COLO829 (cell line): ENCODE measurements around the gene TMEM198.

Experiments
- DNase-seq: peaks from one replicate; pipeline ENCODE4 v3.0.0; 2012; ENCODE audit warnings: low spot score

Gene TMEM198

DNA sequence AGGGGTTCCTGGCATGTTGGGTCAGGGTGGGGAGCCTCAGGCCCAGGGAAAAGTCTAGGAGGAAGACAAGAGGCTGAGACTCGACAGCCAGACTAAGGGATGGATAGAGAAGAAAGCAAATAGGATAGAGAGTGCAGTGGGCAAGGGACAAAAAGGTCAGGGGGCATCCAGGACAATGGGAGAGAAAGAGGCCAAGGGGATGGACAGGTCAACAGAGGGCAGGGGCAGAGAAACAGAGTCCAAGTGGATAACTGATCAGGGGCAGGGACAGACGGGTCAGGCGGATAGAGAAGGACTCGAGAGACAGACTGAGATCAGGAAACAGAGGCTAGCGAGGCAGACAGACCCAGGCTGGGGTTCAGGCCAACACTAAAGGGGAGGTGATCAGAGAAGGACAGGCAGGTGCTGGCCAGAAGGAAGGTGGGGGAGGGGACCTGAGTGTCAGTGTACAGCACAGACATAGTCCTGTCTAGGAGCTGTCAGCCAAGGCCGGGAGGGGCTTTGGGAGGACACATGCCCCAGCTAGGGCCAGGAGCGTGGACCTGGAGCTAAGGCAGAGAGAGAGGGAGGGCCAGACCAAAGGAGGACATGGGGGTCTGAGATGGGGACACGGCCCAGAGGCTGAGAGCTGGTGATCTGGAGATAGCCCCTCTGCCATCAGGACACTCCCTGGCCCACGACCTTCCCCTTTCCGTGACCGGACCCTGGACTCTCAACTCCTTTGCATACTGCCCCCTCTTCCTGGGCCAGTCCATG is 17.3 kb upstream of the TMEM198 start:
- no peak for DNase-seq

DNA sequence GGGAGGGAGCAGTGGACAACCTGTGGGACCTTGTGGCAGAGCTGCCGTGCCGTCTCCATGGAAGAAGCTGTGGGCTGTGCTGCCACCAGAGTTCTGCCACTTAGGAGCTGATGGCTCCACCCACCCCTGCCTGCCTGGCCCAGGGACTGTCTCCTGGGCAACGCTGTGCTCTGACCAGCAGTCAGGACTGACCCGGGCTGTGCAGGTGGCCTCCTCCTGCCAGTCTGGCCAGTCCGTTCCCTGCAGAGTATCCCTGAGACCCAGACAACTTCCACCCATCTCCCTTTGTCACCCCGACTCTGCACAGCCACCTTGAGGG is 16.8 kb upstream of the TMEM198 start:
- no peak for DNase-seq

DNA sequence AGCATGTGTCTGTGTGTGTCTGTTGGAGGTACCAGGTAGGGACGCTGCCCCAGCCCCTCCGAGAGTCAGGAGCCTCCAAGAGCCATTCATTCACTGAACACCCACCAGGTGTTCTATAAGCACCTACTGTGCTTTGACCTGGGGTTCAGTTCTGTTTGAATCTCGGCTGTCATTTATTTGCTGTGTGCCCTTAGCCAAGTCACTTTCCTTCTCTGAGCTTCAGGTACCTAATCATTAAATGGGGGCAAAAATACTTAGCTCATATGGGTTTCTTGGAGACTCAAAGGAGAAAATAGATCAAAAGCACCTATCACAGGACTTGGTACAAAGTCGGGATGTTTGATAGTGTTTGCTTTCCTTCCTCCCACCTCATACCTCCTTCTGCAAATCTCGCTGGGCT is 16.4 kb upstream of the TMEM198 start:
- DNase-seq: no peak

DNA sequence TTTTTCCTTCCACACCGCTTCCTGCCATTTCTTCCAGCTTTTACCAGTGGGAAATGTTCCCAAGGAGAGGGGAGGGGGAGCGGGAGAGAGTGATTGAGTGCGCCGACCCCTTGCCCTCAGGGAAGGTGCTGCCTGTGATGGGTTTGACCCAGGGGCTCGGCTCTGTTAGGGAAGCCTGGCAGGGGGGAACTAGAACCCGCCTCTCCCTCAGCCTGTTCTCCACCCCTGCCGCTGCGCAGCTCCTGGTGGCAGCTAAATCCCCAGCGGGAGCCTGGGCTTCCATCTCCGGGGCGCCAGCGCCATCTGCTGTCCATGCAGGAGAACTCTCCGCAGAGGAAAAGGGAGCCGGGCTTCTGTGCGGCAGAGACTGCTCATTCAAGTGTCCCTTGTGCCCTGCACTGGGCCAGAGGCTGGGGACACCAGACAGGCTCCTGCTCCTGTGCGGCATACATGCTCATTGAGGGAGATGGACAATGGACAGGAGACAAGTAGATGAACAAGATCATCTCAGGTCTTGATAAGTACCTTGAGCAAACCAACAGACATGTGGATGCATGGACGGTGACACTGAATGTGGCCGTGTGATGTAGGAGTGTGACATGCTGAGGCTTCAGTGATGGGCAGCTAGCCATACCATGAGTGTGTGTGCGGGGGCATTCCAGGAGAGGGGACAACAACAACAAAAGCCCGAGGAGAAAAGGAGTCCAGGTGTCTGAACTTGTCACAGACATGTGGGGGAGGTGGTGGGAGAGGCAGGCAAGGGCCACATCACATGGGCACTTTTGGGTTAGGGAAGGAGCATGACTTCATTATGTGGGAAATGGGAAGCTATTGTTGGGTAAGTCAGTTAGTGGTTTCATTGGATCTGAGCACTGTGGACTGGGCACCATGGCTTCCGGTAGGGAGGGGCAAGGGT is 13.5 kb upstream of the TMEM198 start:
- peak; percentile 84 for DNase-seq

DNA sequence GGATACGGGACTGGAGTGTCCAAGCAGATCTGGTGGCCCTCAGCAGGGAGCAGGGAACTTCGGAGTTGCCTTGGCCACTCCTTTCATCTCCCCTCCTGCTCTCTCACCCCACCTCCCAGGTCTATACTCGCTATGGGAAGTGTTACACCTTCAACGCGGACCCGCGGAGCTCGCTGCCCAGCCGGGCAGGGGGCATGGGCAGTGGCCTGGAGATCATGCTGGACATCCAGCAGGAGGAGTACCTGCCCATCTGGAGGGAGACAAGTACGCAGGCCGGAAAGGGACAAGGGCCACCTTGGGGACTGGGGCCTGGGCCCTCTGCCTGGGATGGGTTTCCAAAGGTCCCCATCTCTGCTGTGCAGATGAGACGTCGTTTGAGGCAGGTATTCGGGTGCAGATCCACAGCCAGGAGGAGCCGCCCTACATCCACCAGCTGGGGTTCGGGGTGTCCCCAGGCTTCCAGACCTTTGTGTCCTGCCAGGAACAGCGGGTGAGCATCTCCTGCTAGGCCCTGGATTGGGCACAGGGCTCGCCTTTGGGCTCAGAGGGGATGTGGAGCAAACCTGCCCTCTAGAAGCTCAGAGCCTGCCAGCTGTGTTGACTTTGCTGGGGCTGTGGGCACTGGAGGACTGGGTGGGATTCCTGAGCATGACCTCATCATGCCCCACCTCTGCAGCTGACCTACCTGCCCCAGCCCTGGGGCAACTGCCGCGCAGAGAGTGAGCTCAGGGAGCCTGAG is 12.0 kb upstream of the TMEM198 start:
- DNase-seq: no peak

DNA sequence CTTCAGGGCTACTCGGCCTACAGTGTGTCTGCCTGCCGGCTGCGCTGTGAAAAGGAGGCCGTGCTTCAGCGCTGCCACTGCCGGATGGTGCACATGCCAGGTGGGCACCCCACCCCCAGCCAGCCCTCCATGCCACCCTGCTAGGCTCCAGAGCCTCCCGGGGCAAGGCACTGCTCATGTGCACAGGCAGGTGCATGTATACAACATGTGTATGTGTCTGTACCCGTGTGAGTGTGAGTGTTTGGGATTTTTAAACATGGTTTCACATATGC is 11.5 kb upstream of the TMEM198 start:
- DNase-seq: no peak

DNA sequence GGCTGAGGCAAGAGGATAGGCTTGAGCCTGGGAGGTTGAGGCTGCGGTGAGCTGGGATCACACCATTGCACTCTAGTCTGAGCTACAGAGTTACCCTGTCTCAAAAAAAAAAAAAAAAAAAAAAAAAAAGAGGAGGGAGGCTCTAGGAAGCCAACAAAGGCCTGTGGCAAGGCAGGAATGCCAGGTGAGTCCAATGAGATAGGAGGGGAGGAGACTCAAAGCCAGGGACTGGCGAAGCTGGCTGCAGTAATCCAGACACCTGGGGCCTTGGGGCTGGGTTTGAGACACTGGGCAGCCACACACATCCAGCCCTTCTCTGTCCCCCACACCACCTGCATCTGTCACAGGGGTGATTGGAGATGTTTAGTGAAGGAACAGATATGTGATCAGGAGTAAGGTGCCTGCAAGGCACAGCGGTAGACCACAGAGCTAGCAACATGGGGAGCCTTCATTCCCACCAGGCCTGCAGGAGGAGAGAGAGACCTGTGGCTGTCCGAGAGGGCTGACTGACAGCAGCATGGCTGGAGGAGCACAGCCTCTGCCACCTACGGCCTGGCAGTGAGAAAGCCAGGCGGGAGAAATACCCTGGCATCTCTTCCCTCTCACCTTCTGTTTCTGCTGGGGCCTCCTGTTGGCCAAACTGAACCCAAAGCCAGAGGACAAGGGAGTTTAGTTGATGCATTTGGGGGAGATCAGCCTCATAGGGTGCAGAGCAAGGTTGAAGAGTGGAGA is 9.7 kb upstream of the TMEM198 start:
- DNase-seq: no peak

DNA sequence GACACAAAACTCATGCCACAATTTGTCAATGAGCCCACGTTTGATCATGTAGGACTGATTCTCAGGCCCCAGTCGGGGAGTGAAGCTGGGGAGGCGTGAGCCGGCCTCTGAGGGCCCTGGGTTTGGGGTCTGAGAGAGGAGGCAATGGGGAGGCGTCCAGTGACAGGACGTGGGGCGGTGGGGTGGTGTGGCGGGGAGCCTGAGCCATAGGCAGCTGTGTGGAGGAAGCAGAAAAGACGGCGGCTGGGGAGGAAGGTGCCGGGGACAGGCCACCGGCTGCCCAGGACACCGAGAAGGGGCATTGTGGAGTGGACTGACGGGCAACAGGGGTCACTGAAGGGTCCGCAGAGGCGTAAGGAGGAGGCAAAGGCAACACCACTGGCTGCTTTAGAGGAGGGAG is 7.4 kb upstream of the TMEM198 start:
- DNase-seq: no peak

DNA sequence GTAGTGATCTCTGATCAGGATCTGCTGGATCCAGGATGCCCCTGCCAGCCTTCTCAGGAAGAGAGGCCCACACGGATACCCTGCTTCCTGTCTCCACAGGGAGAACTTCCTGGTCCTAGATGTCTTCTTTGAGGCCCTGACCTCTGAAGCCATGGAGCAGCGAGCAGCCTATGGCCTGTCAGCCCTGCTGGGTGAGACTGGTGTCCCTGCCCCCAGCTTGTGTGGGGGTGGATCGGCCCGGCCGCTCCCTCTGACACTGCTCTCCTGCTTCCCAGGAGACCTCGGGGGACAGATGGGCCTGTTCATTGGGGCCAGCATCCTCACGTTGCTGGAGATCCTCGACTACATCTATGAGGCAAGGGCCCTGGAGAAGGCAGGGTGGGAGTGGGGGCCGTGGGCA is 6.9 kb upstream of the TMEM198 start:
- DNase-seq: no peak

DNA sequence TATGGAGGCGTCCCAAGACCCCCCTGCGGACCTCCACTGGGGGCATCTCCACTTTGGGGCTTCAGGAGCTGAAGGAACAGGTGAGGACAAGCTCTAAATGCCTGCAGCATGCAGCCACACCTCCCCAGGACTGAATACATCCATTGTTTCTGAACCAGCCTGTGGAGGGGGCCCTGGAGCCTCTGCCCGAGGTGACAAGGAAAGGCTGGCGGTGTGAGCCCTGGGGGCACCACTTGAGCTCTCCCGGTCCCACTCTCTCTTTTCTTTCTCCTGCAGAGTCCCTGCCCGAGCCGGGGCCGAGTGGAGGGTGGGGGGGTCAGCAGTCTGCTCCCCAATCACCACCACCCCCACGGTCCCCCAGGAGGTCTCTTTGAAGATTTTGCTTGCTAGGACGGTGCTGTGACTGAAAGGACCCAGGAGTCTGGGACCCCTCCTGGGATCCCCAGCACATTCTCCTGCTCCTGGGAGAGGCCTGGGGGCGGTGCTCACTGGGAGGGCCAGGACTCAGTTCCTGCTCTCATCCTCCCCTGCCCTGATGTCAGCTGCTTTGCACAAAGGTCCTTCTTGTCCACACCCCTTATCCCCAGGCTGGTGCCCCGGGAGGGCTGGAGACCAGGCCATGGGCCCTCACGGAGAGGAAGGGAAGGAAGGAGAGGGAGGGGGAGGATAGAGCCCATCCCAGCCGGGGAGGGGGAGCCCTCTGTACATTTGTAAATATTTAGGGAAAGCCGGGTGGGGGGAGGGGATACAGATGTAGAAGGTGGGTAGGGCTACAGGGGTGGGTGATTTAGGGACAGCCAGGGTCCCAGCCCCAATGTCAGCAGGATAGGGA is 6.0 kb upstream of the TMEM198 start:
- DNase-seq: no peak

DNA sequence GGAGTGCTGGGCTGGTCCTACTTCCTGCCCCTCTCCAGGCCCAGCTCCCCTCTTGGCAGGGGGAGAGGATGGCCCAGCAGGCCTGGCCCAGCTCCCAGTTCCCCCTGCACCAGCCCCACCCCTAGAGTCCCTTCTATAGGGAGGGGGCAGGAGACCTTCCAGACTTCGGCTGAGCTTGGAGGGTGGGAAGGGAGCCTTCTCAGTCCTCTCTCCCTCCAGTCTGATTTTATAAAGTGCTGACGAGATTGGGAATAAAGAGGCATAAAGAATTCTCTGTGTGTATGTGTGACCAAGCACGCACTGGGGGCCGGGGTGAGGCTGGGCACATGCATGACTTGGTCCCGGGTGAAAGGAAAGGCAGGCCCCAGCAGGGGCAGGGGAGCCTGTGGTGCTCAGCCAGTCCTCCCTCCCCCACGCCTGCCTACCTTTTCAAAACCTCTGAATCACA is 5.3 kb upstream of the TMEM198 start:
- no peak for DNase-seq

DNA sequence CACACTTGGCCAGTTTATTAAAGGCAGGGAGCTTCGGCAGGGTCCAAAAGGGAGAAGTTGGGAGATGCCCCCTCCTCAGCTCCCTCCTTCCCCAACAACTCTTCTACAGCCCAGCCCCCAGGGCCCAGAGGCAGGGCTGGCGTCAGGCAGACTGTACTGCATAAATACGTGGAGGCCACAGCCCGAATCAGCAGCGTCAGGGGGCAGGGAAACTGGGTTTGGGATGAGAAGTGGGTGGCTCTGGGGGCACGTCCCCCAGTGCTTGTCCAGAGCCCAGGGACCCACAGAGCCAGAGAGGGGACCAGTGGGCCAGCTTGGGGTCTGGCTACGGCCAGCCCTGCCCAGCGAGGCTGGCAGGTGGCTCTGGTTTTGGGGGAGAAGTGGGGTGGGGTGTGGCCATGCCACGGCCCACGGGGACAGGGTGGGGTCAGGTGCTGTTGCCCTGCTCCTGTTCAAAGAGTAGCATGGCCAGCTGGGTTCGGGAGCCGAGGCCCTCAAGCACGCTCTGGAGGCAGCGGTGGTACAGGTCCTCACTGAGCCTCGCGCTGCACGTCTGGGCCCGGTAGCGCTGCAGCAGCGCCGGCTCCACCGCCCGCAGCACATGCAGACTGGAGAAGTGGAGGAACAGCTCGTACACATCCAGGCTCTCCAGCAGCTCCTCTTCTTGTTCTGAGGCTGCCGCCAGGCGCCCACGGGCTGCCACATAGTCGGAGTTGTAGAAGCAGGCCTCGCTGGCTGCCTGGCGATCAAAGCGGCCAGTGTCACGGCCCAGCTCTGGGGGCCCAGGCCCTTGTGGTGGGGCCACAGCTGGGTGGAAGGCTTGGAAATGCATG is 4.7 kb upstream of the TMEM198 start:
- no peak for DNase-seq

DNA sequence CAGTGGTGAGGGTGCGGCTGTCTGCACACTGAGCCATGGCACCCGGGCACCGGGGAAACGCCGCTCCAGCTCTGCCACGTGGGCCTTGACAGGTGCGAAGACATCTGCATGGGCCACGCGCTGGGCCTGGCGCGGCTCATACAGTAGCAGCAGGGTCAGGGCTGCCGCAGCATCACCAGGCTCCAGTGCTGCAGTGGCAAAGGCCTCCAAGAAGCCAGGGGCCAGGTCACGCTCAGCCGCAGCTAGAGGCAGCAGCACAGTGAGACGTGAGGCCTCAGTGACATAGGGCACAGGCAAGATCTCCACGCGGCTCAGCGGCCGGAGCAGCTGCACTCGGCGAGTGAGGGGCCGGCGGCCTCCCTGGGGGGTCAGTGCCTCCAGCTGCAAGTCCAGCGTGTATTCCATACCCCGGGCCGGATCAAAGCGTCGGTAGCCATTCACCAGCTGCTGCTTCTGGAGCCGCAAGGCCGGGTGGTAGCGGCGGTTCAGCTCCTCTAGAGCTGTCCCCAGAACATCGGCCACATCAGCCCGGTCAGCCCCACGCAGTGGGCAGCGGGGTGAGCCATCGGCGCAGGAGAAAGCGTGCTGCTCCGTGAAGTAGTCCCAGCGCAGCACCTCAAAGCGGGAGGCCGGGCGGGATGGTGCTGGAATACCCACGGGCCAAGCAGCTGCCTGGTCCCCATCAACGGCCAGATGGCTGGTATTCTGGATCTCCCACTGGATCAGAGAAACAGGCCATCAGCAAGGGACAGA is 3.7 kb upstream of the TMEM198 start:
- DNase-seq: no peak

DNA sequence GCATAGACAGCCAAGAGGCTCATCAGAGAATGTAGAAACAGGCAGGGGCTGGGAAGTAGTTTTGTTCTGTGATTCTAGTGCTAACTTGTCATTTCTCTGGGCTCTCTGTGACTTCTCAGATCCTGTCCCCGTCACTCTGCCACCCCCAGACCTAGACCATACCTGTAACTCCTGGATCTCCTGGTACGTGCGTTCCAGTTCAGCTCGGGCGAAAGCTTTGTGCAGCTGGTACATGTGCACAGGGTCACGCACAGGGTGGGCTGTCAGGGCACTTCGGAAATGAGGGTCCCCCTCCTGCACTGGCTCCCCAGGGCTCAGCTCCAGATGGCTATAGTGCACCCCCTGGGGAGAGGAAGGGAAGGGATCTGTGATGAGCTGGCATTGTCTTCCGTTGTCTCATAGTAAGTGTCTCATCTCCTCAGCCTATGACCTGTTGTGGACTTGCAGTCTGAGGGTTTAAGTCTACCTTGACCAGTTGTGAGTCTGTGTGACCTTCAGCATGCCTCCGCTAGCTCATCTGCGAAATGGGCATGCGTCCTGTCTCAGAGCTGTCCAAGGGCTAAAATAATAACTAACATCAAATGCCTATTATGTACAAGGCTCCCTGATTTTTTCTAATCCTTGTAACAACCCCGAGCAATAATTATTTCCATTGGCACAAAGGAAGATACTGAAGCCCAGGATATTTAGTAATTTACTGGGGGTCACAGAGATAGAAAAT is 2.9 kb upstream of the TMEM198 start:
- no peak for DNase-seq

DNA sequence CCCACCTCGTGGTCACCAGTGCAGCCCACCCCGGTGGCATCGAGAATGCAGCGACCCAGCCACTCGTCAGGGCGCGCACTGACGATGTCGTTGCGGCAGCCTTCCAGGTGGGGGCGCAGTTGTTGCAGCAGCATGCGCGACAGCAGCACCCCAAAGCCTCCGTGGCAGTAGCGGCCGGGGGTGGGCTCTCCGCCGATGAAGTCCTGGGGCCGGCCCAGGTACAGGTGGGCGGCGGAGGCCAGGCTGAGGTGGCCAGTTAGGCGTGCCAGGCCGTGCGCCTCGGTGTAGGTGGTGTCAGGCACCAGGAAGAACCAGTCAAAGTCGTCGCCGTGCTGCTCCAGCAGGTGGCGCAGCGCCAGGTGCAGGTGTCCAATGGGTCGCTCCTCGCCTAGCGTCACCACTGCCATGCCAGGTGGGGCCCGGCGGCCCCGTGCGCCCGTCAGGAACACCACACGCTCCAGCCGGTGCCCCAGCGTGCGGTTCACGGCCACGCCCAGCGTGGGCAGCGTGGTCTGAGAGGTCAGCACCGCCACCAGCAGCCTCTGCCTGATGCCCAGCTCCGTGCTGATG is 2.1 kb upstream of the TMEM198 start:
- no peak for DNase-seq

DNA sequence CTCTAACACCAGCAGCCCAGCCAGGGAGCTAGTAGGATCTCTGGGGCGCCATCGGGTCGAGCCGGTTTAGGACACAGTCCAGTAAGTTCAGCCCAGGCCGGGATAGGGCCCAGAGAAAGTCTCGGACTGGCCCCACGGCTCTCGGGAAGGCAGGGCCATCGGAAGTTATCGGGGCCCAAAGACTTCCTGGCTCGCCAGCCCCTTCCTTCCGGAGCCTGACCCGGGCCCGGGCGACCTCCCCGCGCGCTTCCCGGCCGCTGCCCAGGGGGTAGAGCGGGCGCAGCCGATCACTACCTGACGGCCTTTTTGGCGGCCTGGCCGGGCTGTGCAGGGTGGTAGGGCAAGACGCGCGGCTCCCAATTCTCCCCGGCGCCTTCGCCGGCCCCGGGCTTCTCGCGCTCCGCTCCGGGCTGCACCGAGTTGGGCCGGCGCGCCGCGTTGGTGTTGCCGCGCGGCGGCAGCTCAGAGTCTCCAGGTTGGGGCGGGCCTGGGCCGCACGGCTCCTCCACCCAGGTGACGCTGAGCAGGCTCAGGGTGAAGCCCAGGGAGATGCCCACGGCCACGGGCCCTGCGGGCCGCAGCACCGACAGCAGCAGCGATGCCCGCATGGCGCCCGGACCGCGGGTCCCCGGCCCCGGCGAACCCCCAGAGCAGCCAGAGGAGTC is 765 bp upstream of the TMEM198 start:
- no peak for DNase-seq

DNA sequence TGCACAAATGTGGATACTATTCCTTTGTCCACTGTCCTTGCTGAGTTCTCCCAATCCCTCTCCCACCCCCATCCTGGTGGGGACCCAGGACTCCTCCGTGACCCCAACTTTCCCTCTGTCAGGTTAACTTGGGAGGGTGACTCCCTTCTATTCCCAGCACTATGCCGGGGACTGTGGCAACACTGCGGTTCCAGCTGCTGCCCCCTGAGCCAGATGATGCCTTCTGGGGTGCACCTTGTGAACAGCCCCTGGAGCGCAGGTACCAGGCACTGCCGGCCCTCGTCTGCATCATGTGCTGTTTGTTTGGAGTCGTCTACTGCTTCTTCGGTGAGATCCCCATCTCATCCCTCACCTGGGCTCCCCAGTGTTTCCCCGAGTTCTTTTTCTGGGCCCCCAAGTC is 739 bp downstream of the TMEM198 start:
- DNase-seq: no peak

DNA sequence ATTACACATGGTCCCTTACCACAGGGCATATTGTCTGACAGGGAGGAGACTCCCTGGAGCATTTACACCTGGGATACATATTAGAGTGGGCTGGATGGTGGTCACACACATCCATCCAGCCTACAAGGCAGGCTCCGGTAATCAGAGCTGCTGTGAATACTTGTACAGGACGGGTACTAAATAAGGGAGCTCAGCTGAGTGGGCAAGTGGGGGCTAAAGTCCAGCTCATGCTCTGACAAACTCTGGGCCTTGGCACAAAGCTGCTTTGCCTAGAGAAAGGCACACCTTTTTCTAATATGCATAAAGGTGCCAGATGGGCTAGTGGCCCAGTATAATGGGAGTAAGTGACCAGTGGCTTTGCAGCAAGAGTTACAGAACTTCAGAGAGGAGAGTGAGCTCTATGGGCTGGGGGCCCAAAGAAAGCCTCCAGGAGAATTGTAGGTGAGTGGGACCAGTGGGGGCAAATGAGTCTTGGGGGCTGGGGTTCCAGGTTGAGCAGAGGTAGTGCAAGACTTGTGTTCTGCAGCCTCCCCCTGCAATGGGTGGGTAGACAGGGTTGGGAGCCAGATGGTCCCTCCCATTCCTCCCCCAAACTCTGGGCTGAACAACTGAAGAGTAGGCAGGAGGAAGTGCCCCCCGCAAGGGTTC is 1.6 kb downstream of the TMEM198 start:
- DNase-seq: no peak
